ENCODE measurements around the gene DYSF.

- TF ChIP-seq KLF9 (tag by site-specific recombination; IDR thresholded peaks at IDR 0.05; ENCODE audit: low read depth) (no peak), CTCF (tag by site-specific recombination; IDR thresholded peaks at IDR 0.05) (no peak), ZFP3 (tag by site-specific recombination; IDR thresholded peaks at IDR 0.05; ENCODE audit: low read depth) (no peak), MYNN (tag by site-specific recombination; IDR thresholded peaks at IDR 0.05; ENCODE audit: borderline replicate concordance) (no peak), ZBTB48 (tag by site-specific recombination; IDR thresholded peaks at IDR 0.05) (no peak), ATF2 (tag by site-specific recombination; IDR thresholded peaks at IDR 0.05; ENCODE audit: low read depth) (no peak), ZFP69B (tag by site-specific recombination; IDR thresholded peaks at IDR 0.05) (no peak), MEIS1 (CRISPR knock-in tag; IDR thresholded peaks at IDR 0.05; ENCODE audit: borderline replicate concordance) (no peak), ZNF548 (tag by site-specific recombination; IDR thresholded peaks at IDR 0.05) (no peak), GFI1B (tag by site-specific recombination; IDR thresholded peaks at IDR 0.05) (no peak), ZNF133 (tag by site-specific recombination; IDR thresholded peaks at IDR 0.05) (no peak), ZBTB26 (tag by site-specific recombination; optimal IDR thresholded peaks at IDR 0.05) (no peak)
- TF ChIP-seq, protein P1, sequence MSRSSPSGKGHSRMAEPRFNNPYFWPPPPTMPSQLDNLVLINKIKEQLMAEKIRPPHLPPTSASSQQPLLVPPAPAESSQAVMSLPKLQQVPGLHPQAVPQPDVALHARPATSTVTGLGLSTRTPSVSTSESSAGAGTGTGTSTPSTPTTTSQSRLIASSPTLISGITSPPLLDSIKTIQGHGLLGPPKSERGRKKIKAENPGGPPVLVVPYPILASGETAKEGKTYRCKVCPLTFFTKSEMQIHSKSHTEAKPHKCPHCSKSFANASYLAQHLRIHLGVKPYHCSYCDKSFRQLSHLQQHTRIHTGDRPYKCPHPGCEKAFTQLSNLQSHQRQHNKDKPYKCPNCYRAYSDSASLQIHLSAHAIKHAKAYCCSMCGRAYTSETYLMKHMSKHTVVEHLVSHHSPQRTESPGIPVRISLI (tag by site-specific recombination; IDR thresholded peaks at IDR 0.05): no peak
Measured at GRCh38 chr2:71446505-71446904, 6.9 kb upstream of the DYSF start.

Measured in HEK293 (cell line).